HCT116 (cell line): Measurements from ENCODE around the gene TGFBRAP1. TPM values are rescaled to one million over a fixed set of nuclear protein-coding genes. Genes with fewer than 3 reads are reported as not detected.
A peak's percentile ranks its signal among the peaks of the same experiment; 100 is the strongest.

Experiments used
- ATAC-seq: fragments of 200-7000 bp; cut with Tn5 transposase; 2 replicates; pipeline ENCODE4 v1.9.1; 2020; ENCODE audit warnings: mild to moderate bottlenecking, moderate library complexity
- BruUV-seq: library from RNA; stranded (reverse); fragments of 400-500 nt; replicated peaks from 2 replicates; lab custom pipeline; 2021; lab: Mats Ljungman, UMichigan
- CTCF ChIA-PET: fragments of 300-600 bp; sonication (Branson Sonifier 250); formaldehyde crosslinking; loops from one replicate; lab custom pipeline; 2021; ENCODE audit warnings: antibody characterized with exemption; lab: Charles Lee
- POLR2A ChIA-PET: fragments of 300-600, 350-600 bp; sonication (Branson Sonifier 250); formaldehyde crosslinking; loops from one replicate; lab custom pipeline; 2021; ENCODE audit warnings: antibody characterized with exemption; lab: Charles Lee
- RAD21 ChIA-PET, 2 experiments: fragments of 300-600 bp; sonication (Branson Sonifier 250); formaldehyde crosslinking; loops; one replicate each; lab custom pipeline; 2023; ENCODE audit warnings: low total read pairs in 2 of 2; ENCODE audit not compliant: uncharacterized antibody in 2 of 2, unreplicated experiment in 2 of 2, low non-redundant PET in 1 of 2; lab: Charles Lee
- DNase-seq: peaks from one replicate; pipeline ENCODE4 v3.0.0-alpha.2; 2010; ENCODE audit warnings: low read depth, low spot score
- H2AFZ ChIP-seq: fragments of 200-600 bp; shearing (Covaris generic), sonication (generic); 2 replicates; pipeline ENCODE4 v1.6.1; 2017; ENCODE audit warnings: low read depth, mixed run types, mixed read lengths, antibody characterized with exemption, low read length; ENCODE audit not compliant: poor library complexity, severe bottlenecking
- H3K27ac ChIP-seq: 2 replicates; pipeline ENCODE4 v1.5.1; 2012; ENCODE audit warnings: low read depth, low read length
- H3K27me3 ChIP-seq: fragments of 200-600 bp; sonication (generic); 2 replicates; pipeline ENCODE4 v1.6.1; 2016; ENCODE audit warnings: mixed run types, low read length, mixed read lengths; ENCODE audit not compliant: insufficient read depth
- H3K36me3 ChIP-seq, 2 experiments: fragments of 200-500 bp in 1 of 2; fragments of 200-600 bp in 1 of 2; sonication (Bioruptor generic) in 1 of 2; sonication (generic) in 1 of 2; 2 replicates each; pipeline versions ENCODE4 v1.5.1 to v1.6.1; 2014 to 2016; ENCODE audit warnings: low read length in 2 of 2, inconsistent platforms in 1 of 2, mixed read lengths in 1 of 2, mixed run types in 1 of 2; ENCODE audit not compliant: insufficient read depth in 2 of 2, control insufficient read depth in 1 of 2
- H3K4me1 ChIP-seq, 2 experiments: fragments of 200-600 bp in 1 of 2; sonication (generic) in 1 of 2; 2 replicates each; pipeline versions ENCODE4 v1.5.1 to v1.6.1; 2012 to 2017; ENCODE audit warnings: low read length in 2 of 2, inconsistent platforms in 1 of 2, mild to moderate bottlenecking in 1 of 2, mixed read lengths in 1 of 2, mixed run types in 1 of 2, moderate library complexity in 1 of 2; ENCODE audit not compliant: insufficient read depth in 2 of 2, control insufficient read depth in 1 of 2
- H3K4me2 ChIP-seq: fragments of 200-600 bp; sonication (generic); 2 replicates; pipeline ENCODE4 v1.6.1; 2017; ENCODE audit warnings: mixed run types, low read length, mixed read lengths
- H3K4me3 ChIP-seq, 2 experiments: fragments of 200-600 bp in 1 of 2; sonication (generic) in 1 of 2; replicated peaks in 1 of 2; 2 replicates each; pipeline ENCODE4 v1.5.1; 2011 to 2016; ENCODE audit warnings: low read length in 2 of 2, control low read depth in 1 of 2, low read depth in 1 of 2, mild to moderate bottlenecking in 1 of 2, mixed read lengths in 1 of 2, mixed run types in 1 of 2
- H3K79me2 ChIP-seq: fragments of 200-600 bp; sonication (generic); 2 replicates; pipeline ENCODE4 v1.6.1; 2017; ENCODE audit warnings: mild to moderate bottlenecking, mixed run types, low read length, moderate library complexity, mixed read lengths; ENCODE audit not compliant: insufficient read depth
- H3K9ac ChIP-seq: fragments of 200-600 bp; sonication (generic); 2 replicates; pipeline ENCODE4 v1.6.1; 2016; ENCODE audit warnings: low read length, mixed read lengths
- H3K9me2 ChIP-seq: fragments of 200-600 bp; sonication (generic), shearing (Covaris generic); 2 replicates; pipeline ENCODE4 v1.6.1; 2017; ENCODE audit warnings: mixed run types, mild to moderate bottlenecking, moderate library complexity; ENCODE audit not compliant: insufficient read depth
- H3K9me3 ChIP-seq, 2 experiments: fragments of 200-500 bp in 1 of 2; fragments of 200-600 bp in 1 of 2; sonication (Bioruptor generic) in 1 of 2; sonication (generic) in 1 of 2; 2 replicates each; pipeline ENCODE4 v1.6.1; 2014 to 2017; ENCODE audit warnings: low read length in 2 of 2, mixed read lengths in 2 of 2, inconsistent platforms in 1 of 2, low read depth in 1 of 2, mild to moderate bottlenecking in 1 of 2, mixed run types in 1 of 2, moderate library complexity in 1 of 2; ENCODE audit not compliant: control insufficient read depth in 1 of 2, insufficient read depth in 1 of 2
- H4K20me1 ChIP-seq: fragments of 200-600 bp; sonication (generic), shearing (Covaris generic); 2 replicates; pipeline ENCODE4 v1.6.1; 2017; ENCODE audit warnings: mixed run types, mild to moderate bottlenecking, moderate library complexity; ENCODE audit not compliant: insufficient read depth
- CBX3 ChIP-seq: IDR thresholded peaks from 2 replicates; pipeline ENCODE4 v1.6.1; 2012; ENCODE audit warnings: low read depth
- CEBPB ChIP-seq: IDR thresholded peaks from 2 replicates; pipeline ENCODE4 v1.6.1; 2012; ENCODE audit warnings: low read depth
- EGR1 ChIP-seq: IDR thresholded peaks from 2 replicates; pipeline ENCODE4 v1.6.1; 2012; ENCODE audit warnings: low read depth
- ELF1 ChIP-seq: IDR thresholded peaks from 2 replicates; pipeline ENCODE4 v1.6.1; 2012; ENCODE audit warnings: low read depth, borderline replicate concordance
- FOSL1 ChIP-seq: IDR thresholded peaks from 2 replicates; pipeline ENCODE4 v1.6.1; 2012; ENCODE audit warnings: low read depth
- JUND ChIP-seq: IDR thresholded peaks from 2 replicates; pipeline ENCODE4 v1.6.1; 2012
- POLR2AphosphoS5 ChIP-seq: IDR thresholded peaks from 2 replicates; pipeline ENCODE4 v1.6.1; 2011; ENCODE audit warnings: mild to moderate bottlenecking, low read depth, low read length, moderate library complexity
- RAD21 ChIP-seq: IDR thresholded peaks from 2 replicates; pipeline ENCODE4 v1.6.1; 2012; ENCODE audit warnings: low read depth, mild to moderate bottlenecking
- SIN3A ChIP-seq: IDR thresholded peaks from 2 replicates; pipeline ENCODE4 v1.6.1; 2012; ENCODE audit warnings: low read depth
- SP1 ChIP-seq: IDR thresholded peaks from 2 replicates; pipeline ENCODE4 v1.6.1; 2012; ENCODE audit warnings: low read depth
- SRF ChIP-seq: IDR thresholded peaks from 2 replicates; pipeline ENCODE4 v1.6.1; 2012; ENCODE audit warnings: low read depth
- TCF7L2 ChIP-seq: IDR thresholded peaks from 2 replicates; pipeline ENCODE4 v1.7.0; 2011; ENCODE audit warnings: borderline replicate concordance, inconsistent platforms; ENCODE audit not compliant: insufficient read depth, insufficient read length; ENCODE audit errors: extremely low read depth
- ZFX ChIP-seq: fragments of 450-650 bp; IDR thresholded peaks from 2 replicates; pipeline ENCODE4 v1.6.1; 2017
- ZNF274 ChIP-seq: fragments of 200-500 bp; sonication (Bioruptor generic); IDR thresholded peaks from 2 replicates; pipeline ENCODE4 v1.6.1; 2014; ENCODE audit warnings: mild to moderate bottlenecking, low read depth, low read length, inconsistent platforms
- intact Hi-C: fragments of 100-400 bp; cut with micrococcal nuclease; formaldehyde crosslinking; loops from 2 replicates; pipeline ENCODE4 v1.10.0; 2022
- total RNA-seq: library from RNA; stranded (reverse); gene quantifications from one replicate; pipeline ENCODE4 v1.2.1, GENCODE V29; 2021; ENCODE audit not compliant: unreplicated experiment
- TF ChIP-seq, protein P1 (sequence below): IDR thresholded peaks from 2 replicates; pipeline ENCODE4 v1.6.1; 2012; ENCODE audit warnings: low read depth
- TF ChIP-seq, protein P2 (sequence below): IDR thresholded peaks from 2 replicates; pipeline ENCODE4 v1.6.1; 2012

TGFBRAP1 gene
- total RNA-seq, 1 experiment from 2014 or later = 18.3 TPM

DNA sequence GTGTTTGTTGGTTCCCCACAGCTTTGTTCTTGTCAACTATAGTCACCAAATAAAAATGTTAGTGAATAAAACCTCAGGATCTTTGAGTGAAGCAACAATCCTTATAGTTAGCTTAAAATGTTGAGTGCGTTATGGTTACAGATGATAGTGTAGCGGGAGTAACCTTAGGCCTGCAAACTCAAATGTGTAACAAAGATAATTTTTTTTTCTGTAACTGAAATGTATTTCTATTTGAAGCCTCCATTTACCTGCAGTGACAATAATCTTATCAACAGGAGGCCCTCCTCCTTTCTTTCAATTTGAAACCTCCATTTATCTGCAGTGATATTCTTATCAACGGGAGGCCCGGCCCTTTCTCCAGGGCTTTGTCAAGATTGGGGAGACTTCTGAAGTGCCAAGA lies 4.7 kb upstream of the TGFBRAP1 start (continued):
- TF ChIP-seq ZNF274 = no peak

DNA sequence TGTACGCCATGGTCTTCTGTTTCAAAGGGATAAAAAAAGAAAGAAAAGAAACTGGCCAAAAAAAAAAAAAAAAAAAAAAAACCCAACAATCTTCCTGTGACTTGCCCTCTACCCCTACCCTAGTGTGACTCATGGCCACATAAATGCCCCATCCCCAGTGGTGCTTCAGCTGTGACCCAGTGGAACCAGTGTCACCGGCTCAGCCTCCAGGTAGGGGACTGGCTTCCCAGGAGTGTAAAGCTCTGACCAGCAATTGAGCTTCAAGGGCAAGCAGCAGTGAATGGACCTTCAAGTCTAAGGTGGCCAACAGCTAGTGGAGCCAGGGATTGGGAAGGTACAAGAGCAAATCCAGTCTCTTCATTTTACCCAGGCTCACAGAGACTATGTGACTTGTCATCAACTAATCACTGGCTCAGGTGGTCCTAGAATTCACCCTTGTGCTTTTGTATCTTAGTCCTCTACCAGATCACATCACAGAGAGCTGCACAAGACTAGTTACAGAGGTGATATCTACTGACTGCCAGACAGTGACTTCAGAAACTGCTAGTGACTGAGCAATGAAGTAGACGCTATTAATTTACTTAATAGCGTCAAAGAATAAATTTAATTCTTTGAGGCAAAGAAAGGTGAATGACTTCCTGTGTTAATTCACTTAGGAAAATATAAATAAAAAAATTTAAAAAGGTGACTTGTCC lies 1.3 kb upstream of the TGFBRAP1 start:
- H3K27me3 ChIP-seq = no peaks in the 10 kb centered on the region
- intact Hi-C loops = no loop called here
- H3K4me2 ChIP-seq = peak overlapping the region; percentile 82
- no peaks in the 10 kb centered on the region for H3K9me3 ChIP-seq
- 0 out of 4 replicates have a peak, but pooled peaks cover 0 to 4% of the 10 kb centered on the region in 2 experiments for H3K36me3 ChIP-seq
- H2AFZ ChIP-seq = no peak overlapping the region
- peak overlapping the region; percentile 48 to 60; a peak in 3 of 4 replicates for H3K4me3 ChIP-seq
- no TSS peak for BruUV-seq
- ChIA-PET RAD21 (interaction anchor here in 1 of 2 experiments (1.3 kb wide), 1 partner anchor 190 kb away, joined by 3 read pairs; no protein-coding TSS in a partner anchor), CTCF (interaction anchor here (0.7 kb wide), 2 partner anchors 16 to 190 kb away, joined by 3 read pairs; no protein-coding TSS in a partner anchor), POLR2A (no interaction called here)
- ATAC-seq = no peak; the same call in 1 of the 2 replicates
- H3K9me2 ChIP-seq = no peaks in the 10 kb centered on the region
- H3K27ac ChIP-seq = peak overlapping the region; percentile 82; the same call in 1 of the 2 replicates
- TF ChIP-seq SP1 = no peak
- H3K4me1 ChIP-seq = peaks cover 12 to 26% of the 10 kb centered on the region in 2 experiments
- H3K79me2 ChIP-seq = peaks cover 40% of the 10 kb centered on the region
- no peaks in the 10 kb centered on the region for H4K20me1 ChIP-seq
- H3K9ac ChIP-seq = peak overlapping the region; percentile 81
- no peak for DNase-seq

DNA sequence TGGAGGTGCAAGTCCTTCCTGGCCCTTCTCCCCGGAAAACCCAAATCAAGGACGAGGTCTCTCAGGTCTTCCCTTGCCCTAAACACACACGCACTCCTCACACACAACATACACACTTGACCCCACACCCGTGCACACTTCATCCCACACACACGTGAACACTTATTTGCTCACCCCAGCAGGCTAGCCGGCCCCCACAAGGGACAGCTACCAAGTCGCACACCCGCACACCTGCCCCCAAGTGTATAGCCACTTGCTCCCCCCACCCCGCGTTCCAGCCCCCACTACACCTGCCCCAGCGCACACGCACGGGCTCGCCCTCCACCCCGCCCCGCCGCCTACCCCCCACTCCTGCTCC lies 359 bp downstream of the TGFBRAP1 start:
- Histone ChIP-seq H3K9me2 (no peaks in the 10 kb centered on the region), H3K27ac (peak overlapping the region; percentile 37), H3K4me2 (peak overlapping the region; percentile 71), H3K36me3 (0 out of 4 replicates have a peak, but pooled peaks cover 0 to 2% of the 10 kb centered on the region in 2 experiments), H3K4me3 (peak overlapping the region; percentile 51 to 59), H3K27me3 (no peaks in the 10 kb centered on the region), H2AFZ (no peak overlapping the region), H3K79me2 (peaks cover 50% of the 10 kb centered on the region), H3K9me3 (no peaks in the 10 kb centered on the region), H4K20me1 (no peaks in the 10 kb centered on the region), H3K4me1 (peaks cover 12 to 26% of the 10 kb centered on the region in 2 experiments), H3K9ac (peak overlapping the region; percentile 74)
- ChIA-PET CTCF (interaction anchor here (1.3 kb wide), 1 partner anchor 41 kb away, joined by 3 read pairs; no protein-coding TSS in a partner anchor), POLR2A (no interaction called here), RAD21 (interaction anchor here in 1 of 2 experiments (0.7 kb wide), 1 partner anchor 28 kb away, joined by 3 read pairs; no protein-coding TSS in a partner anchor)
- TF ChIP-seq FOSL1 (no peak), POLR2AphosphoS5 (no peak), TCF7L2 (no peak), SP1 (no peak), CBX3 (no peak), JUND (no peak), EGR1 (no peak), SRF (no peak), SIN3A (no peak), ZFX (no peak), CEBPB (no peak), RAD21 (no peak), ELF1 (no peak)
- TF ChIP-seq, protein P1, sequence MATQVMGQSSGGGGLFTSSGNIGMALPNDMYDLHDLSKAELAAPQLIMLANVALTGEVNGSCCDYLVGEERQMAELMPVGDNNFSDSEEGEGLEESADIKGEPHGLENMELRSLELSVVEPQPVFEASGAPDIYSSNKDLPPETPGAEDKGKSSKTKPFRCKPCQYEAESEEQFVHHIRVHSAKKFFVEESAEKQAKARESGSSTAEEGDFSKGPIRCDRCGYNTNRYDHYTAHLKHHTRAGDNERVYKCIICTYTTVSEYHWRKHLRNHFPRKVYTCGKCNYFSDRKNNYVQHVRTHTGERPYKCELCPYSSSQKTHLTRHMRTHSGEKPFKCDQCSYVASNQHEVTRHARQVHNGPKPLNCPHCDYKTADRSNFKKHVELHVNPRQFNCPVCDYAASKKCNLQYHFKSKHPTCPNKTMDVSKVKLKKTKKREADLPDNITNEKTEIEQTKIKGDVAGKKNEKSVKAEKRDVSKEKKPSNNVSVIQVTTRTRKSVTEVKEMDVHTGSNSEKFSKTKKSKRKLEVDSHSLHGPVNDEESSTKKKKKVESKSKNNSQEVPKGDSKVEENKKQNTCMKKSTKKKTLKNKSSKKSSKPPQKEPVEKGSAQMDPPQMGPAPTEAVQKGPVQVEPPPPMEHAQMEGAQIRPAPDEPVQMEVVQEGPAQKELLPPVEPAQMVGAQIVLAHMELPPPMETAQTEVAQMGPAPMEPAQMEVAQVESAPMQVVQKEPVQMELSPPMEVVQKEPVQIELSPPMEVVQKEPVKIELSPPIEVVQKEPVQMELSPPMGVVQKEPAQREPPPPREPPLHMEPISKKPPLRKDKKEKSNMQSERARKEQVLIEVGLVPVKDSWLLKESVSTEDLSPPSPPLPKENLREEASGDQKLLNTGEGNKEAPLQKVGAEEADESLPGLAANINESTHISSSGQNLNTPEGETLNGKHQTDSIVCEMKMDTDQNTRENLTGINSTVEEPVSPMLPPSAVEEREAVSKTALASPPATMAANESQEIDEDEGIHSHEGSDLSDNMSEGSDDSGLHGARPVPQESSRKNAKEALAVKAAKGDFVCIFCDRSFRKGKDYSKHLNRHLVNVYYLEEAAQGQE = no peak
- TF ChIP-seq, protein P2, sequence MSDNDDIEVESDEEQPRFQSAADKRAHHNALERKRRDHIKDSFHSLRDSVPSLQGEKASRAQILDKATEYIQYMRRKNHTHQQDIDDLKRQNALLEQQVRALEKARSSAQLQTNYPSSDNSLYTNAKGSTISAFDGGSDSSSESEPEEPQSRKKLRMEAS = no peak
- intact Hi-C loops = no loop called here
- DNase-seq (no peak), ATAC-seq (peak; percentile 39; the same call in 1 of the 2 replicates)
- BruUV-seq = no TSS peak
